Esophagus squamous epithelium (tissue), 5 donors: Measurements from ENCODE around the gene HACL1. TPM values are rescaled to one million over a fixed set of nuclear protein-coding genes. Genes with fewer than 3 reads are reported as not detected.
A peak's percentile ranks its signal among the peaks of the same experiment; 100 is the strongest.

ENCODE experiments used
- DNase-seq: peaks from one replicate; lab custom pipeline; 2025; lab: John Stamatoyannopoulos, UW
- H3K27ac ChIP-seq, 4 donors: fragments of 200-600 bp; sonication (generic); one replicate each; pipeline ENCODE4 v1.5.1; 2016 to 2019; ENCODE audit warnings: mild to moderate bottlenecking in 1 of 4
- H3K27me3 ChIP-seq, 4 donors: fragments of 200-600 bp; sonication (generic); 1 replicate in 3 of 4; 2 replicates in 1 of 4; pipeline versions ENCODE4 v1.5.1 to v1.6.0; 2017 to 2021; ENCODE audit warnings: antibody characterized with exemption in 1 of 4
- H3K36me3 ChIP-seq, 3 donors: fragments of 200-600 bp; sonication (generic); one replicate each; pipeline ENCODE4 v1.5.1; 2016 to 2019
- H3K4me1 ChIP-seq, 3 donors: fragments of 200-600 bp; sonication (generic); one replicate each; pipeline ENCODE4 v1.5.1; 2017 to 2019
- H3K4me3 ChIP-seq, 4 donors: fragments of 200-600 bp; sonication (generic); 1 replicate in 3 of 4; 2 replicates in 1 of 4; pipeline ENCODE4 v1.5.1; 2016 to 2019; ENCODE audit warnings: mild to moderate bottlenecking in 2 of 4, moderate library complexity in 1 of 4
- H3K9me3 ChIP-seq, 3 donors: fragments of 200-600 bp; sonication (generic); one replicate each; pipeline ENCODE4 v1.5.1; 2016 to 2019
- CTCF ChIP-seq, 6 experiments: fragments of 450-650 bp in 4 of 6; fragments of 200-600 bp in 2 of 6; sonication (generic) in 2 of 6; IDR thresholded peaks; one replicate each; pipeline ENCODE4 v1.5.1; 2016 to 2019; ENCODE audit warnings: antibody characterized with exemption in 6 of 6, mild to moderate bottlenecking in 4 of 6, moderate library complexity in 4 of 6
- POLR2A ChIP-seq, 4 donors: fragments of 450-650 bp; IDR thresholded peaks; one replicate each; pipeline ENCODE4 v1.6.1; 2017; ENCODE audit warnings: antibody characterized with exemption in 4 of 4, mild to moderate bottlenecking in 4 of 4, moderate library complexity in 3 of 4
- WGBS, 2 donors: methylation state at CpG; one replicate each; pipeline ENCODE4 v1.1.5; 2018; 5-methylcytosine and 5-hydroxymethylcytosine counted together
- intact Hi-C: fragments of 100-400 bp; cut with DNase I; formaldehyde crosslinking; loops from one replicate; pipeline ENCODE4 v1.15.0; 2022
- total RNA-seq, 4 donors: library from RNA; depleted of rRNA; stranded (reverse); fragments of >200 nt; gene quantifications; one replicate each; pipeline ENCODE4 v1.1.0, GENCODE V29; 2016
- donor health status: DM: yes; HTN: yes; CAD: no.

HACL1 gene
- total RNA-seq, 4 donors from 2014 or later: 3.3 to 22.3 (median 9.4) TPM

- H3K36me3 ChIP-seq: peaks cover 0 to 60% (median 0%) of the 10 kb centered on the region in 3 donors
- DNase-seq: no peak
- peaks cover 0 to 28% (median 0%) of the 10 kb centered on the region in 3 donors for H3K4me1 ChIP-seq
- intact Hi-C loops: no loop called here
- no peaks in the 10 kb centered on the region for H3K9me3 ChIP-seq
- no peak for TF ChIP-seq POLR2A (IDR thresholded peaks at IDR 0.05)
- no peak for TF ChIP-seq CTCF (IDR thresholded peaks at IDR 0.05)
- H3K27ac ChIP-seq: no peak overlapping the region
- WGBS, 2 donors: 86 to 90% methylated on average over 9 of the region's 9 CpGs
- no peaks in the 10 kb centered on the region for H3K27me3 ChIP-seq
- no peak overlapping the region for H3K4me3 ChIP-seq
These were observed 42.8 kb downstream of the HACL1 start for GRCh38 chr3:15558581-15558980.

- intact Hi-C loops: no loop called here
- H3K4me3 ChIP-seq: no peak overlapping the region
- no peaks in the 10 kb centered on the region for H3K9me3 ChIP-seq
- peaks cover 0 to 22% (median 0%) of the 10 kb centered on the region in 3 donors for H3K4me1 ChIP-seq
- H3K27ac ChIP-seq: no peak overlapping the region
- 0 to 5% methylated on average over 3 of the region's 3 CpGs for WGBS, 2 donors
- H3K27me3 ChIP-seq: no peaks in the 10 kb centered on the region
- TF ChIP-seq POLR2A (IDR thresholded peaks at IDR 0.05): no peak
- TF ChIP-seq CTCF (IDR thresholded peaks at IDR 0.05): peak; percentile 17 to 73 (median 62)
- DNase-seq: peak; percentile 3
- peaks cover 0 to 59% (median 0%) of the 10 kb centered on the region in 3 donors for H3K36me3 ChIP-seq
These were observed 43.8 kb downstream of the HACL1 start for GRCh38 chr3:15557511-15557946.

DNA sequence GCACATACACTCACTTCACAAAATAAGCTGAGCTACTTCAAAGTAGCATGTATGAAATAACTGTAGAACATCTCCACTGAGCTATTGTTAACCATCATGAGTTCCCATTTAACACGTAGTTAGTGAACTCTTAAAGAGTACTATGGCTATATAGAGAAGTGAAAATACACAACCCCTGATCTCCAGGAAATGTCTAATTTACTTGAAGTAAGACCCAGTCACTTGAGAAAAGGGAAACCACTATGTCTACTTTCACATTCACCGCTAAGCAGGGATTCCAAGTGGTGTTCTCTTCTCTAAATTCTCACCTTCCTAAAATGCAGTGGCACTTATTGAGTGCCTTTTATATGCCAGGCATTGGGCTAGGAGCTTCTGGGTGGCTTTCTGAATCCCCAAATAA is 44.9 kb downstream of the HACL1 start:
- no peak overlapping the region for H3K27ac ChIP-seq
- 40 to 60% methylated on average over 2 of the region's 2 CpGs for WGBS, 2 donors
- intact Hi-C loops: no loop called here
- no peak overlapping the region for H3K4me3 ChIP-seq
- DNase-seq: no peak
- TF ChIP-seq POLR2A (IDR thresholded peaks at IDR 0.05) (no peak), CTCF (IDR thresholded peaks at IDR 0.05) (no peak)
- H3K9me3 ChIP-seq: no peaks in the 10 kb centered on the region
- peaks cover 0 to 55% (median 0%) of the 10 kb centered on the region in 3 donors for H3K36me3 ChIP-seq
- peaks cover 0 to 12% (median 0%) of the 10 kb centered on the region in 3 donors for H3K4me1 ChIP-seq
- no peaks in the 10 kb centered on the region for H3K27me3 ChIP-seq

DNA sequence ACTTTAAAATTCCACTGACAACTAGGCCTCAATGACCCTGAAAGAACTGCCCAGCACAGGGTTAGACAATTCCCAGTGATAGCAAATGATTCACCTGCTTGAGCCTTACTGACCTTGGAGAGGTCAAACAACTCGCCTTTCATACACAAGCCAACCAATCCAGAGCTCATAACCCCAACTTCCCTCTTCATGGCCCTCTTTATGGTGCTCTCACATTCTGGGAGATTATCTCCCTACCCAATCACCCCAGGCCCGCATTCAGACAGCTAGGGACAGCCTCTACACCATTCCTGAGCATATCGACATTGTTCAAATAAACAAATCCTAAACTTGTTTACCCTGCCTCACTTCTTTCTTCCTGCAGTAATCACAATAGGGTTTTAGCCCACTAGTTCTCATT is 47.6 kb downstream of the HACL1 start:
- Histone ChIP-seq H3K27ac (no peak overlapping the region), H3K9me3 (no peaks in the 10 kb centered on the region), H3K4me1 (peaks cover 0 to 16% (median 0%) of the 10 kb centered on the region in 3 donors), H3K36me3 (peaks cover 0 to 29% (median 0%) of the 10 kb centered on the region in 3 donors), H3K27me3 (no peaks in the 10 kb centered on the region), H3K4me3 (no peak overlapping the region)
- WGBS, 2 donors: 82 to 83% methylated on average over 3 of the region's 3 CpGs
- no peak for DNase-seq
- intact Hi-C loops: no loop called here
- no peak for TF ChIP-seq CTCF (IDR thresholded peaks at IDR 0.05)
- no peak for TF ChIP-seq POLR2A (IDR thresholded peaks at IDR 0.05)

DNA sequence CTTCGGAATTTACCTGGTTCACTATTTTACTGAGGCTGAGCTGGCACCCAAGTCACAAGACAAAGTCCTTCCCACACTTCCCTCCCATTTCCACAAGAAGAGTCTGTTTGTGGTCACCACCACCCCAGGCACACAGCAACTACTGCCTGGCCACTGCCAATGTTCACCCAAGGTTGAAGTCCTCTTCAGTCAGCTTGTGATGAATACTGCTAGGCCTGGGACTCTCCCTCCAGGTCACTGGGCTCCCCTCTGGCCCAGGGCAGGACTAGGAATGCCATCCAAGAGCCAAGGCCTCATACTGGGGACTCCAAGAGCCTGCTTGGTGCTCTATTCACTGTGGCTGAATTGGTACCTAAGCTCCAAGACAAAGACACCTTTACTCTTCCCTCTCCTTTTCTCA is 49.5 kb downstream of the HACL1 start:
- no peak for DNase-seq
- TF ChIP-seq POLR2A (IDR thresholded peaks at IDR 0.05) (no peak), CTCF (IDR thresholded peaks at IDR 0.05) (no peak)
- Histone ChIP-seq H3K27me3 (no peaks in the 10 kb centered on the region), H3K4me3 (no peak overlapping the region), H3K27ac (no peak overlapping the region), H3K36me3 (peaks cover 0 to 29% (median 0%) of the 10 kb centered on the region in 3 donors), H3K9me3 (no peaks in the 10 kb centered on the region), H3K4me1 (peaks cover 0 to 6% (median 0%) of the 10 kb centered on the region in 3 donors)
- 86% methylated on average over 1 of the region's 1 CpG; no CpG with 5 or more reads in 1 of the 2 donors for WGBS, 2 donors
- intact Hi-C loops: no loop called here
